ENCODE measurements around the gene BACH1.
"Not testable (repeated sequence)": the region's sequence is repeated elsewhere in the genome, so short reads cannot be mapped to it uniquely, and the experiment has no call there.

Gene BACH1

DNA sequence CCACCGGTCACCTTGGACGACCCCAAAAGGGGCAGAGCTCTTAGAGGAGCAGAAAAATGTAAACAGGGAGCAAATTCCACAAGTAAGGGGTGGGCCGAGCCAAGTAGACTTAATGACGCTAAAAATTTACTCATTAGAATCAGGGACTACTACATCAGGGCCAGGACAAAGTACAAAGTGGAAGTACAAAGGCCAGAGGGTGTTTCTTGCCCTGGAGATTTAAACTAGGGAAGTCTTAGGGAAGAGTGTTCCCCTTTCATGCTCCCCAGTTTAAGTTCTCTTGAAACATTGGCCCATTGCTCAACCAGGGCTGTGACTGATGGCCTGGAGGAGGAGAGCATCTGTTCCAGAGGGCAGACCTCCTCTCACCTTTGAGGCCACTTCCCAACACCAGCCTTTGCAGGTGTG is 48.6 kb downstream of the BACH1 start:
- H3K27ac ChIP-seq (ENCODE audit: low read depth, low read length): no peak overlapping the region
- no peaks in the 10 kb centered on the region for H3K9me3 ChIP-seq (ENCODE audit: control insufficient read depth, insufficient read depth, low read depth, low read length)
- H3K36me3 ChIP-seq (ENCODE audit: control insufficient read depth, insufficient read depth, low read length): peaks cover 9% of the 10 kb centered on the region; the same call in 1 of the 2 replicates
- H3K4me1 ChIP-seq (ENCODE audit: control insufficient read depth, insufficient read depth, low read length): no peaks in the 10 kb centered on the region
- no peaks in the 10 kb centered on the region for H3K27me3 ChIP-seq (ENCODE audit: control insufficient read depth, insufficient read depth, low read length)
- no peak overlapping the region for H3K4me3 ChIP-seq (ENCODE audit: low read depth, low read length)
- H3K9ac ChIP-seq (ENCODE audit: low read length): no peak overlapping the region

DNA sequence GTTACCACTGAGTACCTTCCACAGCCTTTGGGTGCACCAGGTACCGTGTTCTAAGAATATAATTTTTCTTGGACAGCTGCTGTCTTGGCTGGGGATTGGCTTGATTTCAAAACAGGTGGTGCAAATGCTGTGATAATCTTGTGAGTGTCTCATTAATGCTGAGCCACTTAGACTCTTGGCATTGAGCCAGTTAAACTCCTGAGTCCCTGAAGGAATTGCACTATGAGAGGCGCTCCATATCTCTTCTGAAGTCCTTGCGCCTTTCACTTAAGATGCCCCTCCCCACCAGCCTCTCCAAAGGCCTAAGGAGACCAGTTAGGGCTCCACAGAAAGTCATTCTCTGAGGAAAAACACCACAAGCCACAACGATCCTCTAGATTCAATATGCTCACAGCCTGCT is 51.0 kb downstream of the BACH1 start:
- Histone ChIP-seq H3K36me3 (ENCODE audit: control insufficient read depth, insufficient read depth, low read length) (peaks cover 7% of the 10 kb centered on the region; the same call in 1 of the 2 replicates), H3K4me3 (ENCODE audit: low read depth, low read length) (no peak overlapping the region), H3K9me3 (ENCODE audit: control insufficient read depth, insufficient read depth, low read depth, low read length) (peaks cover 11% of the 10 kb centered on the region), H3K4me1 (ENCODE audit: control insufficient read depth, insufficient read depth, low read length) (no peaks in the 10 kb centered on the region), H3K27ac (ENCODE audit: low read depth, low read length) (no peak overlapping the region), H3K9ac (ENCODE audit: low read length) (no peak overlapping the region), H3K27me3 (ENCODE audit: control insufficient read depth, insufficient read depth, low read length) (no peaks in the 10 kb centered on the region)

DNA sequence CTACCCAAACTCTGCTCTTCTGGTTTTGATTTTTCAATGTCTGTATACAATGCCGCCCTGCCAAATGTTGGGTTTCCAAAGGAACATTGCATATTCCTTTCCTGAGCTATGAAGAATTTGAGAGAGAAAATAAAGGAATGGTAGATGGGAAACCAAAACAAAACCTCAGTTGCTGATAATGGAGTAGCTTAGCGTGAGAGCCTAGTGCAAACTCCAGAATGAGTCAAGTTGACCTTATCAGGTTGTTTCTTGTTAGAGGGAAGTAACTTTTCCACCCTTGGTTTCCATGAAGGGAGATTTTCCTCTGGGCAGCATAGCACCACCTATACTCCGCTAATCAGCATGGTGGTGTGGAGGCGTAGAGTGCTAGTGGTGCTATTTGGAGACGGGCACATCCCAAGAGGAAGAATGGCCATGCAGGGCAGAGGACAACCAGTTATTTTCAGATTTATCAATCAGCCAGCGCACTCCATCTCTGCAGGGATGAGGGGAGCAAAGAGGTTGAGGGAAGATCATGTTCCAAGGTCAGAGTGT is 51.6 kb downstream of the BACH1 start:
- peaks cover 17% of the 10 kb centered on the region for H3K9me3 ChIP-seq (ENCODE audit: control insufficient read depth, insufficient read depth, low read depth, low read length)
- H3K27ac ChIP-seq (ENCODE audit: low read depth, low read length): no peak overlapping the region
- H3K36me3 ChIP-seq (ENCODE audit: control insufficient read depth, insufficient read depth, low read length): peaks cover 10% of the 10 kb centered on the region; the same call in 1 of the 2 replicates
- no peaks in the 10 kb centered on the region for H3K4me1 ChIP-seq (ENCODE audit: control insufficient read depth, insufficient read depth, low read length)
- no peaks in the 10 kb centered on the region for H3K27me3 ChIP-seq (ENCODE audit: control insufficient read depth, insufficient read depth, low read length)
- H3K9ac ChIP-seq (ENCODE audit: low read length): no peak overlapping the region
- H3K4me3 ChIP-seq (ENCODE audit: low read depth, low read length): no peak overlapping the region

DNA sequence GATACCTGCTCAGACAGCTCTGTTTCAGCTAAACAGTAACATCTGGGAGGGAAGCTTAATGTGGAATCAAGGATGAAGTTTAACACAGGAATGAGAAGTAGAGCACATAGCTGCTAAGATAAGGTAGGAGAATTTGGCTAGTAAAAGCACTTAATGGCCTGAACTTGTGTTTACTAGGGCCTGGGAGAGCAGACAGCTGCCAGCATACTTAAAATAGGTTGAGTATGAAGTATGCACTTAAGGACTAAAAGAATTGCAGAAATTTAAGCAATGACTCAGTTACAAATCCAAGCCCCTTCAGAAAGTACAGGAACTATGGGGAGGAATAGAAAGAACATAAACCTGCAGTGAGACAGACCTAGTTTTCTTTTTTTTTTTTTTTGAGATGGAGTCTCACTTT is 53.0 kb downstream of the BACH1 start:
- Histone ChIP-seq H3K4me3 (ENCODE audit: low read depth, low read length) (no peak overlapping the region), H3K27me3 (ENCODE audit: control insufficient read depth, insufficient read depth, low read length) (no peaks in the 10 kb centered on the region), H3K36me3 (ENCODE audit: control insufficient read depth, insufficient read depth, low read length) (peaks cover 10% of the 10 kb centered on the region; the same call in 1 of the 2 replicates), H3K27ac (ENCODE audit: low read depth, low read length) (no peak overlapping the region), H3K9me3 (ENCODE audit: control insufficient read depth, insufficient read depth, low read depth, low read length) (peaks cover 19% of the 10 kb centered on the region), H3K4me1 (ENCODE audit: control insufficient read depth, insufficient read depth, low read length) (no peaks in the 10 kb centered on the region), H3K9ac (ENCODE audit: low read length) (no peak overlapping the region)

DNA sequence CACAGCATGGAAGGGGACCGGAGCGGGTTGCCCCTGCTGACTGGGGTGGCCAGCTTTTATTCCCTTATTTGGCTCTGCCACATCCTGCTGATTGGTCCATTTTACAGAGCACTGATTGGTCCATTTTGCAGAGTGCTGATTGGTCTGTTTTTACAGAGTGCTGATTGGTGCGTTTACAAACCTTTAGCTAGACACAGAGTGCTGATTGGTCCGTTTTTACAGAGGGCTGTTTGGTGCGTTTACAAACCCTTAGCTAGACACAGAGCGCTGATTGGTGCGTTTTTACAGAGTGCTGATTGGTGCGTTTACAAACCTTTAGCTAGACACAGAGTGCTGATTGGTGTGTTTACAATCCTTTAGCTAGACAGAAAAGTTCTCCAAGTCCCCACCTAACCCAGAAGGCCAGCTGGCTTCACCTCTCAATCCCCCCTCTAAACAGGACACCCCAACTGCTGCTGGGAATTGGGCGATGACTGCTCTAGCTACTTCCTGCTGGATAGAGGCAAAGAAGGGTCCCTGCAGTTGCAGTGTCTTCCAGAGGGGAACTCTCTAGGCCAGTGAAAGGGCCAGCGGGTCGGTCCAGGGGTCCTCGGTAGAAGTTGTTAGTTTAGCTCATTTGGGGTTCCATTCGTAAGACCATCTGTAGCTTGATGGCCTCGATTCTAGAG is 56.5 kb downstream of the BACH1 start:
- not testable (repeated sequence) for H3K27me3 ChIP-seq (ENCODE audit: control insufficient read depth, insufficient read depth, low read length); H3K4me1 ChIP-seq (ENCODE audit: control insufficient read depth, insufficient read depth, low read length); H3K27ac ChIP-seq (ENCODE audit: low read depth, low read length); H3K4me3 ChIP-seq (ENCODE audit: low read depth, low read length); H3K9ac ChIP-seq (ENCODE audit: low read length)
- H3K36me3 ChIP-seq (ENCODE audit: control insufficient read depth, insufficient read depth, low read length): peaks cover 10% of the 10 kb centered on the region; the same call in 1 of the 2 replicates
- peaks cover 19% of the 10 kb centered on the region for H3K9me3 ChIP-seq (ENCODE audit: control insufficient read depth, insufficient read depth, low read depth, low read length)

DNA sequence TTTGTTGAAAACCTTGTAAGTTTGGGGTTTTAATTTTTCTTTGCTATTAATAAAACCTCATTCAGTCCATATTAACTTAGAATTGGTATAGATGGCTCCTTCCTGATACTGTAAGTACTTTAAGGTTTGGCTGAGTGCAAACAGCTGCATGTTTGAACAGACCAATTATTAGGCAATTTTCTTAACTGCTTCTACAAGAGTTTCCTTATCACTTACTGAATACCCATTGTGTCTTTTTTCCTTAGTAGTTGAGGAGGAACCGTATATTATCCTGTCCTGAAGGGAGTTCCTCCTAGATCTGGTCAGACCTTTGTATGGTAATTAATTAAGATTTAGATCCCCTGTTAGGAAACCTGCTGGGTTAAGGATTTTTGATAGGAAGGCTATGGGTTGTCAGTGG is 57.6 kb downstream of the BACH1 start:
- H3K4me3 ChIP-seq (ENCODE audit: low read depth, low read length); H3K27me3 ChIP-seq (ENCODE audit: control insufficient read depth, insufficient read depth, low read length); H3K9ac ChIP-seq (ENCODE audit: low read length); H3K4me1 ChIP-seq (ENCODE audit: control insufficient read depth, insufficient read depth, low read length); H3K27ac ChIP-seq (ENCODE audit: low read depth, low read length): not testable (repeated sequence)
- peaks cover 19% of the 10 kb centered on the region for H3K9me3 ChIP-seq (ENCODE audit: control insufficient read depth, insufficient read depth, low read depth, low read length)
- H3K36me3 ChIP-seq (ENCODE audit: control insufficient read depth, insufficient read depth, low read length): peaks cover 10% of the 10 kb centered on the region; the same call in 1 of the 2 replicates

DNA sequence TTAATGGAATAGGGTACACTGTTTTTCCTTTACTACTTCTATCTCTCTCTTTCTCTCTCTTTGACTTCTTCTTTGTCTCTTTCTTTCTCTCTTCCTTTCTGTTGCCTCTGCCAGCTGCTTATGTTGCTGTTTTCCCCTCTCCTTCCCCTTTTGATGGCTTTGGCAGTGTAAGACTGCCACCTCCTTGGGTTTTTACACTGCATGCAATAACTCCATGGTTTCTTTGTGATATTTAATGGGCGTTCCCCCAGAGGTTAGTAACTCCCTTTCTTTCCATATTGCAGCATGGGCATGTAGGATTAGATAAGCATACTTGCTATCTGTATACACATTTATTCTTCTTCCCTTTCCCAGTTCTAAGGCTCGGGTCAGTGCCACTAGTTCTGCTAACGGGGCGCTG is 58.1 kb downstream of the BACH1 start:
- H3K27ac ChIP-seq (ENCODE audit: low read depth, low read length); H3K4me3 ChIP-seq (ENCODE audit: low read depth, low read length); H3K9ac ChIP-seq (ENCODE audit: low read length); H3K4me1 ChIP-seq (ENCODE audit: control insufficient read depth, insufficient read depth, low read length); H3K27me3 ChIP-seq (ENCODE audit: control insufficient read depth, insufficient read depth, low read length): not testable (repeated sequence)
- H3K36me3 ChIP-seq (ENCODE audit: control insufficient read depth, insufficient read depth, low read length): peaks cover 10% of the 10 kb centered on the region; the same call in 1 of the 2 replicates
- H3K9me3 ChIP-seq (ENCODE audit: control insufficient read depth, insufficient read depth, low read depth, low read length): peaks cover 19% of the 10 kb centered on the region

DNA sequence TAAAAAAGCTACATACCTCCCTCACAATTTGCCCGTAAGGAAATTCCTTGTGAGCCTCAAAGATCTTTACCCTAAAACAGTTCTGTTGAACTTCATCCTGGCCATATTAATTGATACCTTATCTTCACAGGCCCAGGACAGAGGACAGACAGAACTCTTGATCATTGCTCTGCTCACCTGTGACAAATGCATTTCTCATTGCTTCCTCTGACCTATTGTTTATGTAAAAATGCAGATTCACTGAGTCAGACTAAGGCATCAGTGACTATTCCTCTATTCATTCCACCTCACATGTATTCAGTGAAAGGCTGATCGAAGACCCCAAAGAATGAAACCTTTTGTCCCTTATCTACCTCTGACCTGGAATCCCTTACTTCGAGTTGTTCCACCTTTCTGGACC is 61.0 kb downstream of the BACH1 start:
- no peak overlapping the region for H3K9ac ChIP-seq (ENCODE audit: low read length)
- H3K36me3 ChIP-seq (ENCODE audit: control insufficient read depth, insufficient read depth, low read length): peaks cover 7% of the 10 kb centered on the region; the same call in 1 of the 2 replicates
- H3K4me3 ChIP-seq (ENCODE audit: low read depth, low read length): no peak overlapping the region
- no peaks in the 10 kb centered on the region for H3K27me3 ChIP-seq (ENCODE audit: control insufficient read depth, insufficient read depth, low read length)
- no peak overlapping the region for H3K27ac ChIP-seq (ENCODE audit: low read depth, low read length)
- H3K9me3 ChIP-seq (ENCODE audit: control insufficient read depth, insufficient read depth, low read depth, low read length): peaks cover 8% of the 10 kb centered on the region
- H3K4me1 ChIP-seq (ENCODE audit: control insufficient read depth, insufficient read depth, low read length): no peaks in the 10 kb centered on the region

DNA sequence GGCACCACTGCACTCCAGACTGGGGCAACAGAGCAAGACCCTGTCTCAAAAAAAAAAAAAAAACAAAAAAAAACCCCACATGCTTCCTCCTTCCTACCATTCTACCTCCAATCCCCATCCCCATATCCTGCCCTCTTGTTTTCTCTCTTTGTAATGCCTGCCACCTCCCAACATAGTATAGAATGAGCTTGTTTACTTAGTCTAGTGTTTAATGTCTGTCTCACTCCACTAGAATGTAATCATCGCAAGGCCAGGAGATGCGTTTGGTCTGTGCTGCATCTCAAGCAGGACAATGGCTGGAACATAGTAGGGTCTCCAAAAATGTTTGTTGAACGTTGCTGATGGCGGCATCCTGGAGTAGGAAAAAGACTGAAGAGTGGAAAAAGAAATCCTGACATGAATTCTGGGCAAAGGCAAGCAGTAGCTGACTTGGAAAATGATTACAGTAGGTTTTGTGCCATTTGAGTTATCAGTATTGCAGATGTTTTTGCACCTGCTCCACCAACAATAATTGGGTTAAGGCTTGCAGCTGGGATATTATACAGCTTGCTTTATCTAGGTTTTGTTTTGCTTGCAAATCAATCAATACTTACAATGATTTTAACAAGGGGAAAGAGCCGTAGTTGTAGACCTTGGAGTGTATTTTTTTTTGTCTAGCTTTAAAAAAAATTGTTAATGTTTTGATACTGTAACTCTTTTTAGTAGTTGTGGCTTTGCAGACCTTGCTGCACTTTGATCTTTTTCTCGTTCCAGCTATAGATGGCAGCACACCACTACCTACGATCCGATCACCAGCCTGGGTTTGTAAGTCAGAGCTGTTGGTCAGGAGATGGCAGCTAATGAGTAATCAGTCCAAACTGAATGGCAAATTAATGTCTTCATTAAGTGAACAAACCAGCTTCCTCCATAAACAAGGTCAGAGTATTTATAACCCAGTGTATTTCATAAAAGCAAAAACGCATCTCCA is 62.4 kb downstream of the BACH1 start:
- Histone ChIP-seq H3K9ac (ENCODE audit: low read length) (no peak overlapping the region), H3K4me1 (ENCODE audit: control insufficient read depth, insufficient read depth, low read length) (no peaks in the 10 kb centered on the region), H3K27ac (ENCODE audit: low read depth, low read length) (no peak overlapping the region), H3K27me3 (ENCODE audit: control insufficient read depth, insufficient read depth, low read length) (no peaks in the 10 kb centered on the region), H3K9me3 (ENCODE audit: control insufficient read depth, insufficient read depth, low read depth, low read length) (no peaks in the 10 kb centered on the region), H3K36me3 (ENCODE audit: control insufficient read depth, insufficient read depth, low read length) (peaks cover 4% of the 10 kb centered on the region; the same call in 1 of the 2 replicates), H3K4me3 (ENCODE audit: low read depth, low read length) (no peak overlapping the region)

DNA sequence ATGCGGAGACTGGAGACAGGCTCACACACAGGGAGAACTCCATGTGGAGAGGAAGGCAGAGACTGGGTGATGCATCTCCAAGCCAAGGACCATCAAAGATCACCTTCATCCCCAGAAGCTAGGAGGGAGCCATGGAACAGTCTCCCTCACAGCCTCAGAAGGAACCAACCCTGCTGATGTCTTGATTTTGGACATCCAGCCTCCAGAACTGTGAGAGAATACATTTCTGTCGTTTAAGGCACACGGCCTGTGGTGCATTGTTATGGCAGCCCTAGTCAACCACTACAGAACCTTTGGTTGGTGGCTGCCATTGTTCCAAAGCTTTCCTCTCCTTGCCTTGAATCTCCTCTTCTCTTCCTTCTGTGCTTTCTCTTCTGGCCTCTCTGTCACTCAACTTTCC is 64.0 kb downstream of the BACH1 start:
- Histone ChIP-seq H3K9ac (ENCODE audit: low read length) (no peak overlapping the region), H3K4me1 (ENCODE audit: control insufficient read depth, insufficient read depth, low read length) (no peaks in the 10 kb centered on the region), H3K36me3 (ENCODE audit: control insufficient read depth, insufficient read depth, low read length) (peaks cover 4% of the 10 kb centered on the region; the same call in 1 of the 2 replicates), H3K27me3 (ENCODE audit: control insufficient read depth, insufficient read depth, low read length) (no peaks in the 10 kb centered on the region), H3K4me3 (ENCODE audit: low read depth, low read length) (no peak overlapping the region), H3K27ac (ENCODE audit: low read depth, low read length) (no peak overlapping the region), H3K9me3 (ENCODE audit: control insufficient read depth, insufficient read depth, low read depth, low read length) (no peaks in the 10 kb centered on the region)

Data from HUES6 (cell line).